ENCODE measurements around the gene VCPKMT.

VCPKMT gene

GRCh38 chr14:50067723-50068495 lies 48.5 kb downstream of the VCPKMT start:
- DNase-seq (ENCODE audit: low read depth) = peak; percentile 80

- DNase-seq (ENCODE audit: low read depth) = no peak
Measured at GRCh38 chr14:50065583-50065982, 50.8 kb downstream of the VCPKMT start.

- DNase-seq (ENCODE audit: low read depth) = no peak
Measured at GRCh38 chr14:50064993-50065392, 51.4 kb downstream of the VCPKMT start.

GRCh38 chr14:50063876-50064420 lies 52.4 kb downstream of the VCPKMT start:
- no peak for DNase-seq (ENCODE audit: low read depth)

- peak; percentile 85 for DNase-seq (ENCODE audit: low read depth)
Measured at GRCh38 chr14:50062438-50063085, 53.8 kb downstream of the VCPKMT start.

GRCh38 chr14:50061664-50062437 lies 54.5 kb downstream of the VCPKMT start:
- peak; percentile 40 for DNase-seq (ENCODE audit: low read depth)

GRCh38 chr14:50060871-50061663 lies 55.3 kb downstream of the VCPKMT start:
- peak; percentile 91 for DNase-seq (ENCODE audit: low read depth)

GRCh38 chr14:50059763-50060616 lies 56.4 kb downstream of the VCPKMT start:
- no peak for DNase-seq (ENCODE audit: low read depth)
